Activated CD8-positive, alpha-beta memory T cell treated with anti-CD3 and anti-CD28 coated beads, Interleukin-2, amount 10 ng/mL, durations not matched to agents 7 days and 5 days (primary cell): ENCODE measurements around the gene GARIN5A. TPM values are rescaled to one million over a fixed set of nuclear protein-coding genes. Genes with fewer than 3 reads are reported as not detected.
"Not testable (repeated sequence)": the region's sequence is repeated elsewhere in the genome, so short reads cannot be mapped to it uniquely, and the experiment has no call there.

Experiments used
- ATAC-seq: fragments of 150-1000 bp; cut with Tn5 transposase; one replicate; pipeline ENCODE4 v1.10.0; 2021; ENCODE audit warnings: moderate library complexity
- CTCF ChIA-PET: fragments of 350-600 bp; sonication (Branson Sonifier 250); formaldehyde crosslinking; loops from one replicate; lab custom pipeline; 2021; ENCODE audit warnings: antibody characterized with exemption; lab: Charles Lee
- DNase-seq: peaks from one replicate; pipeline ENCODE4 v3.0.0-alpha.2; 2020
- H3K27ac Mint-ChIP-seq: one replicate; pipeline ENCODE4 v1.8.0; 2021; ENCODE audit warnings: mild to moderate bottlenecking, mixed read lengths
- H3K27me3 Mint-ChIP-seq: one replicate; pipeline ENCODE4 v1.8.0; 2021; ENCODE audit warnings: mixed read lengths
- H3K36me3 Mint-ChIP-seq: one replicate; pipeline ENCODE4 v1.8.0; 2021; ENCODE audit warnings: mild to moderate bottlenecking, mixed read lengths
- H3K4me1 Mint-ChIP-seq: one replicate; pipeline ENCODE4 v1.8.0; 2021; ENCODE audit warnings: mixed read lengths
- H3K4me3 Mint-ChIP-seq: one replicate; pipeline ENCODE4 v1.8.0; 2021; ENCODE audit warnings: mild to moderate bottlenecking, moderate library complexity, mixed read lengths
- H3K9me3 Mint-ChIP-seq: one replicate; pipeline ENCODE4 v1.8.0; 2022; ENCODE audit warnings: low read depth, mixed read lengths
- total RNA-seq, 2 experiments: library from RNA; stranded (reverse); gene quantifications; one replicate each; pipeline ENCODE4 v1.2.3, GENCODE V29; 2021

GARIN5A gene
- total RNA-seq, 2 experiments from 2014 or later: not detected

DNA sequence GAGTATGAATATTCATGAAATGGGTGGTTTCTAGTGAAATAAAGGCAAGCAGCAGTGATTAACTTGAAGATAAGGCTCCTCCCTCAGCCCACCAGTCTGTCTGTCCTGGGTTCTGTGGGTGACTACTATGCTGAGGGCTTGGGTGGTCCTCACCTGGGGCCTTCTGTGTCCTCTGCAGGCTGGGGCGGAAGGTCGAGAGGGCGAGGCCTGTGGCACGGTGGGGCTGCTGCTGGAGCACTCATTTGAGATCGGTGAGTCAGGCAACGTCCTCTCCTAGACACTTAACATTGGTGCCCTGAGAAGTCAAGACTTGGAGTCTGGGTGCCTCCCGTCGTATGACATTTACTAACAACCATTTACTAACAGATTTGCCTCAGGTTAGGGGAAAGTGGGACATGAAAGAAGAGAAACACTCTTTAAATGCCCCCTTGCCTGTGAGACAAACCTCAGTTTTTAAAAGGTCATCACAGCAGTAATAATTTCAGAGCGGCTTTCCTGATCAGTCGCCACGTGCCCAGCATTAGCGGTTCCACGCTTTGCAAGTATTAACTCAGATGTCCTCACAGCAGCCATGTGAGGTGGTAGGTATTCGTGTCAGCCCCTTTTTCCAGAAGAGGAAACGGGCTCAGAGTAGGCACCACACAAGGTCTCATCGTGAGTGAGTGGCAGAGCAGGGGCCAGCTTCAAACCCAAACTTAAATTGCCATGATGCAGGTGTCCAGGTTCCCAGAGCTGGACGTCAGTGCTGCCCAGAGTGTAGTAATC, 1.3 kb upstream of the GARIN5A start:
- Mint-ChIP-seq H3K4me3 (peak overlapping the region; percentile 98), H3K4me1 (peaks cover 14% of the 10 kb centered on the region), H3K9me3 (no peaks in the 10 kb centered on the region), H3K36me3 (peaks cover 19% of the 10 kb centered on the region), H3K27ac (peak overlapping the region; percentile 39), H3K27me3 (no peaks in the 10 kb centered on the region)
- DNase-seq: no peak
- ATAC-seq: no peak
- CTCF ChIA-PET: interaction anchor here (1.1 to 1.9 kb wide), 2 partner anchors 17 to 121 kb away, joined by 5 read pairs; no protein-coding TSS in a partner anchor

- DNase-seq (no peak), ATAC-seq (no peak)
- Mint-ChIP-seq H3K36me3 (peaks cover 18% of the 10 kb centered on the region), H3K27ac (peak overlapping the region; percentile 89), H3K4me1 (peaks cover 14% of the 10 kb centered on the region), H3K9me3 (no peaks in the 10 kb centered on the region), H3K27me3 (no peaks in the 10 kb centered on the region), H3K4me3 (peak overlapping the region; percentile 98)
- CTCF ChIA-PET: interaction anchor here (1.4 kb wide), 1 partner anchor 120 kb away, joined by 3 read pairs; no protein-coding TSS in a partner anchor
These were observed 225 bp upstream of the GARIN5A start for GRCh38 chr19:50476907-50477238.

DNA sequence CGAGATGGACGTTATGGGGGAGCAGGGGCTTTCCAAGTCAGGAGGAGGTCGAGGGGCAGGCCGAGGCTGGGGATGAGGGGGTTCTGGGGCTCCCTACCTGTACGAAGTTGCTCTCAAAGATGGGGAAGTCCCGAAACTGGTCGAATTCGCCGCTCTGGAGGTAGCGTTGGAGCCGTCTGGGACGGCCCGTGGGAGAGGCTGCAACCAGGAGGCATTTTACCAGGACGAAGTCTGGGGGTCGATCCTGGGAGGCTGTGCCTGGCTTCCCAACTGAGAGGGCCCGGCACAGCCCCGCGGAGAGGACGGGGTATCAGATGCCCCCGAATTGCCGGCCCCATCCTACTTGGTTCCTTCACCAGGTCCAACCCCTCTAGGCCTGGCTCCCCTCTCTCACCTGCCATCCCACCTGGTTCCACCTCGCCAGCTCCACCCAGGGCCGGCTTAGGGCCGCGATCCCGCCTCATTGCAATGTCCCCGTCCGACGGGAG, 868 bp downstream of the GARIN5A start:
- DNase-seq (no peak), ATAC-seq (no peak)
- H3K4me1 Mint-ChIP-seq: peaks cover 14% of the 10 kb centered on the region
- CTCF ChIA-PET: interaction anchor here (1.2 to 2.0 kb wide), 3 partner anchors 10 to 119 kb away, joined by 3 to 6 read pairs (median 3); no protein-coding TSS in a partner anchor
- peaks cover 17% of the 10 kb centered on the region for H3K36me3 Mint-ChIP-seq
- H3K27me3 Mint-ChIP-seq: no peaks in the 10 kb centered on the region
- peak overlapping the region; percentile 98 for H3K4me3 Mint-ChIP-seq
- H3K9me3 Mint-ChIP-seq: no peaks in the 10 kb centered on the region
- H3K27ac Mint-ChIP-seq: peak overlapping the region; percentile 67

- Mint-ChIP-seq H3K27ac (peak overlapping the region; percentile 67), H3K36me3 (peaks cover 17% of the 10 kb centered on the region), H3K27me3 (no peaks in the 10 kb centered on the region), H3K9me3 (no peaks in the 10 kb centered on the region), H3K4me1 (peaks cover 14% of the 10 kb centered on the region), H3K4me3 (peak overlapping the region; percentile 38)
- ATAC-seq: no peak
- CTCF ChIA-PET: interaction anchor here (1.2 to 2.0 kb wide), 2 partner anchors 9 to 118 kb away, joined by 3 to 6 read pairs; no protein-coding TSS in a partner anchor
- DNase-seq: no peak
These were observed 1.5 kb downstream of the GARIN5A start for GRCh38 chr19:50475101-50475568.

- not testable (repeated sequence) for DNase-seq, H3K4me3 Mint-ChIP-seq, H3K27ac Mint-ChIP-seq, H3K9me3 Mint-ChIP-seq, ATAC-seq, H3K27me3 Mint-ChIP-seq
- H3K36me3 Mint-ChIP-seq: peaks cover 10% of the 10 kb centered on the region
- CTCF ChIA-PET: interaction anchor here (0.8 to 1.5 kb wide), 2 partner anchors 13 kb away, joined by 3 to 4 read pairs; no protein-coding TSS in a partner anchor
- H3K4me1 Mint-ChIP-seq: peaks cover 14% of the 10 kb centered on the region
These were observed 3.3 kb downstream of the GARIN5A start for GRCh38 chr19:50473336-50473735.

DNA sequence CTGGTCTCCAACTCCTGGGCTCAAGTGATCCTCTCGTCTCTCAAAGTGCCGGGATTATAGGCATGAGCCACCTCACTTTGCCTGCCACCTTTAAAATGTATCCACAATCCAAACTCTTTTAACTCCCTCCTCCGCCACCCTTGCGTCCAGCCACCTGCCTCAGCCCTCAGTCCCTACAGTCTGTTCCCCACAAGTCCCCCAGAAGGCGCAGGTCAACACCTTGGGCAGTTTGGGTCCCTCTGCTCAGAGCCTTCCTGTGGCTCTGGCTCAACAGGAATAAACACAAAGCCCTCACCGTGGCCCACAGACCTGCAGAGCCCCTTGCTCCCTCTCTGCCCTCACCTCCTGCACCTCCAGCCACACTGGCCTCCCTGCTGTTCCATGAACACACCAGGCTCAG, 7.8 kb downstream of the GARIN5A start:
- no peak for ATAC-seq
- no peak for DNase-seq
- H3K4me3 Mint-ChIP-seq: no peak overlapping the region
- H3K36me3 Mint-ChIP-seq: no peaks in the 10 kb centered on the region
- no peaks in the 10 kb centered on the region for H3K9me3 Mint-ChIP-seq
- CTCF ChIA-PET: no interaction called here
- H3K4me1 Mint-ChIP-seq: no peaks in the 10 kb centered on the region
- H3K27ac Mint-ChIP-seq: no peak overlapping the region
- no peaks in the 10 kb centered on the region for H3K27me3 Mint-ChIP-seq

- ATAC-seq (no peak), DNase-seq (no peak)
- H3K4me1 Mint-ChIP-seq: no peaks in the 10 kb centered on the region
- H3K36me3 Mint-ChIP-seq: no peaks in the 10 kb centered on the region
- no peaks in the 10 kb centered on the region for H3K9me3 Mint-ChIP-seq
- no peak overlapping the region for H3K4me3 Mint-ChIP-seq
- no peak overlapping the region for H3K27ac Mint-ChIP-seq
- CTCF ChIA-PET: no interaction called here
- no peaks in the 10 kb centered on the region for H3K27me3 Mint-ChIP-seq
These were observed 9.1 kb downstream of the GARIN5A start for GRCh38 chr19:50467566-50467965.

- Mint-ChIP-seq H3K4me3 (no peak overlapping the region), H3K4me1 (no peaks in the 10 kb centered on the region), H3K9me3 (no peaks in the 10 kb centered on the region), H3K27ac (no peak overlapping the region), H3K36me3 (no peaks in the 10 kb centered on the region), H3K27me3 (no peaks in the 10 kb centered on the region)
- ATAC-seq (no peak), DNase-seq (no peak)
- CTCF ChIA-PET: interaction anchor here (1.3 to 2.8 kb wide), 2 partner anchors 8 to 98 kb away, joined by 3 to 10 read pairs; no protein-coding TSS in a partner anchor
These were observed 10.0 kb downstream of the GARIN5A start for GRCh38 chr19:50466706-50467039.

GRCh38 chr19:50465986-50466705, 10.5 kb downstream of the GARIN5A start:
- no peak overlapping the region for H3K27ac Mint-ChIP-seq
- CTCF ChIA-PET: interaction anchor here (1.3 to 2.8 kb wide), 3 partner anchors 9 to 109 kb away, joined by 3 to 10 read pairs (median 3); no protein-coding TSS in a partner anchor
- no peak overlapping the region for H3K4me3 Mint-ChIP-seq
- peaks cover 4% of the 10 kb centered on the region for H3K4me1 Mint-ChIP-seq
- ATAC-seq (no peak), DNase-seq (no peak)
- no peaks in the 10 kb centered on the region for H3K36me3 Mint-ChIP-seq
- no peaks in the 10 kb centered on the region for H3K27me3 Mint-ChIP-seq
- no peaks in the 10 kb centered on the region for H3K9me3 Mint-ChIP-seq

GRCh38 chr19:50465000-50465399, 11.6 kb downstream of the GARIN5A start:
- H3K4me3 Mint-ChIP-seq: no peak overlapping the region
- H3K36me3 Mint-ChIP-seq: no peaks in the 10 kb centered on the region
- no peaks in the 10 kb centered on the region for H3K9me3 Mint-ChIP-seq
- no peak overlapping the region for H3K27ac Mint-ChIP-seq
- peaks cover 12% of the 10 kb centered on the region for H3K4me1 Mint-ChIP-seq
- CTCF ChIA-PET: interaction anchor here (1.4 to 2.8 kb wide), 2 partner anchors 97 to 107 kb away, joined by 3 to 10 read pairs; no protein-coding TSS in a partner anchor
- DNase-seq (no peak), ATAC-seq (no peak)
- H3K27me3 Mint-ChIP-seq: no peaks in the 10 kb centered on the region

GRCh38 chr19:50464348-50464747, 12.3 kb downstream of the GARIN5A start:
- Mint-ChIP-seq H3K27ac (no peak overlapping the region), H3K9me3 (no peaks in the 10 kb centered on the region), H3K4me3 (no peak overlapping the region), H3K36me3 (no peaks in the 10 kb centered on the region), H3K27me3 (no peaks in the 10 kb centered on the region), H3K4me1 (peaks cover 14% of the 10 kb centered on the region)
- CTCF ChIA-PET: interaction anchor here (0.8 to 2.8 kb wide), 2 partner anchors 96 to 107 kb away, joined by 3 to 10 read pairs; no protein-coding TSS in a partner anchor
- DNase-seq (no peak), ATAC-seq (no peak)

- DNase-seq (no peak), ATAC-seq (no peak)
- H3K27me3 Mint-ChIP-seq: peaks cover 3% of the 10 kb centered on the region
- H3K4me1 Mint-ChIP-seq: peaks cover 14% of the 10 kb centered on the region
- H3K36me3 Mint-ChIP-seq: no peaks in the 10 kb centered on the region
- H3K4me3 Mint-ChIP-seq: no peak overlapping the region
- no peaks in the 10 kb centered on the region for H3K9me3 Mint-ChIP-seq
- no peak overlapping the region for H3K27ac Mint-ChIP-seq
- CTCF ChIA-PET: interaction anchor here (0.9 to 3.3 kb wide), 6 partner anchors 93 to 210 kb away, joined by 3 to 63 read pairs (median 4); no protein-coding TSS in a partner anchor
These were observed 13.7 kb downstream of the GARIN5A start for GRCh38 chr19:50462970-50463369.
